ENCODE measurements around the gene CACNG7. TPM values are rescaled to one million over a fixed set of nuclear protein-coding genes. Genes with fewer than 3 reads are reported as not detected.

The CACNG7 gene
- total and polyA plus RNA-seq, 12 donors: not detected

GRCh38 chr19:53953383-53953782 is 44.3 kb downstream of the CACNG7 start:
- Histone ChIP-seq H3K27me3 (peaks cover 5 to 92% (median 71%) of the 10 kb centered on the region in 7 donors), H3K36me3 (no peaks in the 10 kb centered on the region), H3K27ac (no peak overlapping the region), H3K9me3 (peaks cover 0 to 8% (median 0%) of the 10 kb centered on the region in 11 donors), H3K4me1 (peaks cover 0 to 3% (median 0%) of the 10 kb centered on the region in 9 donors), H3K4me3 (no peak overlapping the region)
- 88 to 91% methylated on average over 8 of the region's 8 CpGs for WGBS, 2 donors
- intact Hi-C loops (cut with DNase I): no loop called here
- DNase-seq: no peak
- ATAC-seq: no peak
- no peak for TF ChIP-seq CTCF (IDR thresholded peaks at IDR 0.05)

DNA sequence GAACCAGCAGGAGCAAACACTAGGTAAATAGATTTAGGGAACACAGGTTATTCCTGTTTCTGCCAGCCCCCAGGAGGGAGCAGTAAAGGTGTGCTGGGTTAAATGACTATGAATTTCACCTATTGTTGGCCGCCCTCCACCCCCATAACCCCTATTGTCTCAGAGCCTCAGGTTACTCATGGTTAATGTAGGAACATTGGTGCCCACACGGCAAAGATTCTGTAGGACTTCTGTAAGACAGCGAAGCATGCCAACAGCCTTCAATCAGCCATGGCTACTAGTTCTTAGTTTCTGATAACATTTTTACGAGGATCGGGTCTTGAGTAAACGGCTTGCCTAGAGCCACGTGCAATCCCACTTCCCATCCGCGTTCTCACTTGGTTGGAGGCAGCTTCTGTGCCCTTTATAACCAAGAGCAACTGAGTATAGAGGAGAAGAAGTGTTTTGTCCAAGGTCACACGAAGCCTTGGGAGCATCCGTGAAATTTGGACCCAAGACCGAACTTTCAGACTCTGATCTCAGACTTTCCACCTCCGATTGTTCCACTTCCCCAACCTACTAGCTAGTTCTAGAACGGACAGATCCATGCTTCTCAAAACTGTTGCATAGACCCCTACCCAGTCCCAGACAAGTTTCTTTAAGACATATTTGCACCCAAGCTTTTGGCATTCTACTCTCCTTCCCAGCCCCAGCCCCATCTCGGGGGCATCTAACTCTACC is 48.5 kb downstream of the CACNG7 start:
- Histone ChIP-seq H3K36me3 (no peaks in the 10 kb centered on the region), H3K9me3 (peaks cover 0 to 8% (median 0%) of the 10 kb centered on the region in 11 donors), H3K4me1 (no peaks in the 10 kb centered on the region), H3K27ac (no peak overlapping the region), H3K4me3 (no peak overlapping the region), H3K27me3 (peaks cover 10 to 92% (median 84%) of the 10 kb centered on the region in 7 donors)
- ATAC-seq (no peak), DNase-seq (no peak)
- intact Hi-C loops (cut with DNase I): no loop called here
- WGBS, 2 donors: 3 to 6% methylated on average over 15 of the region's 15 CpGs
- TF ChIP-seq CTCF (IDR thresholded peaks at IDR 0.05): no peak

- intact Hi-C loops (cut with DNase I): no loop called here
- Histone ChIP-seq H3K4me1 (no peaks in the 10 kb centered on the region), H3K27me3 (peaks cover 14 to 92% (median 90%) of the 10 kb centered on the region in 7 donors), H3K27ac (no peak overlapping the region), H3K4me3 (no peak overlapping the region), H3K9me3 (peaks cover 0 to 8% (median 0%) of the 10 kb centered on the region in 11 donors), H3K36me3 (no peaks in the 10 kb centered on the region)
- 1 to 3% methylated on average over 14 of the region's 14 CpGs for WGBS, 2 donors
- no peak for TF ChIP-seq CTCF (IDR thresholded peaks at IDR 0.05)
- ATAC-seq (no peak), DNase-seq (no peak)
Observed at GRCh38 chr19:53958168-53958571, 49.1 kb downstream of the CACNG7 start.

DNA sequence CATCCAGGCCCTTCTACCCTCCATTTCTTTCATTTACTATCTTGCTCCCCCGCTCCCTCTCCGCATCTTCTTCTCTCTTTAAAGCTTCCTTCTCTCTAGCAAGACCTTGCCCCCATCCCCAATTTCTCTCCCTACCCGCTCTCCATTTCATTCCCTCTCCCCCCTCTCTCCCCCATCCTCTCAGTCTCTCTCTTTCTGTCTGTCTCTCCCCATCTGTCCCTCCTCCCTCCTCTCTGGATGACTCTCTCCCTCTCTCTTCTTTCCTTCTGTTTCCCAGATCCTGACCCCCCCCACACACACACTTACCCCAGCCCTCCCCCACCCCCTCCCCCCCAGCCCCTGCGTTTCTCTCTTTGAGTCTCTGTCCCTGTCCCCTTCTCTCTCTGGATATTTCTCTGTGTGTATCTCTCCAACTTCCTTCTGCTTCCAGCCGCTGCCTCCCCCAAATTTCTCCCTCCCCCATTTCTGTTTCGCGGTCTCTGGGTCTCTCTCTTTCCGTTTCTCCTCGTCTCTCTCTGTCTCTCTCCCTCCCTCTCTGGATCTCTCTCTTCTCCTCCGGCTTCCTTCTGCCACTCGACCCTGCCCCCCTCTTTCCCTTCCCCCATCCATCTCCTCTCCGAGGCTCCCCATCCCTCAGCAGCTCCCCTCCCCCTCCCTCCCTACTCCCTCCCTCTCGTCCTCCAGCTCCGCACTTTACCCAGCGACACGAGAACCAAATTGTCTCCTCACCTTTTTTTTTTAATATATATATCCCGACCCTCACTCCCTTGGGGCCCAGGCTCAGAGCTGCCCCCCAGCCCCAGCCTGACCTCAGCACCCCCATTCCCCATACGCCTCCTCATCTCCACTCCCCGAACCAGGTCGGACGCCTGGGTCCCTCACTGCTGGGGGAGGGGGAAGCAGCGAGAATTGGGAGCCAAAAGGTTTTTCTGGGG is 50.0 kb downstream of the CACNG7 start:
- H3K4me1 ChIP-seq: peaks cover 0 to under 1% (median 0%) of the 10 kb centered on the region in 9 donors
- no peak for ATAC-seq
- no peaks in the 10 kb centered on the region for H3K9me3 ChIP-seq
- H3K27me3 ChIP-seq: peaks cover 17 to 94% (median 90%) of the 10 kb centered on the region in 7 donors
- no peak overlapping the region for H3K4me3 ChIP-seq
- intact Hi-C loops (cut with DNase I): no loop called here
- no peaks in the 10 kb centered on the region for H3K36me3 ChIP-seq
- no peak for DNase-seq
- WGBS, 2 donors: 1 to 3% methylated on average over 22 of the region's 22 CpGs
- no peak for TF ChIP-seq CTCF (IDR thresholded peaks at IDR 0.05)
- no peak overlapping the region for H3K27ac ChIP-seq

Data from heart right ventricle (tissue), 16 donors.